ENCODE data around the gene DYTN. TPM values are rescaled to one million over a fixed set of nuclear protein-coding genes. Genes with fewer than 3 reads are reported as not detected.

DYTN gene
- polyA plus RNA-seq, 3 donors, result not detected

- no peak overlapping the region for H3K4me2 ChIP-seq (replicated peaks; ENCODE audit: extremely low read depth, low read length, poor library complexity, severe bottlenecking)
- no peak overlapping the region for H2AFZ ChIP-seq (ENCODE audit: insufficient read depth, low read depth, low read length, poor library complexity, severe bottlenecking)
- no peak for DNase-seq
- no peak overlapping the region for H3K4me3 ChIP-seq (replicated peaks in 1 of 3; ENCODE audit: low read depth in 2 of 3, low read length in 3 of 3)
- no peak overlapping the region for H3K9ac ChIP-seq (ENCODE audit: insufficient read depth, low read length, poor library complexity, severe bottlenecking)
- Mint-ChIP-seq H3K9me3 (no peaks in the 10 kb centered on the region), H3K36me3 (no peaks in the 10 kb centered on the region), H3K27ac (no peak overlapping the region), H3K4me1 (peaks cover 1% of the 10 kb centered on the region), H3K27me3 (ENCODE audit: low read depth in 3 of 3) (no peaks in the 10 kb centered on the region), H3K4me3 (no peak overlapping the region)
- no CpG with 5 or more reads among the region's 2 CpGs for WGBS (ENCODE audit: insufficient coverage)
- H3K36me3 ChIP-seq (replicated peaks in 1 of 2; ENCODE audit: control insufficient read depth in 1 of 2, insufficient read depth in 2 of 2, low read length in 2 of 2), result no peaks in the 10 kb centered on the region
- H3K27ac ChIP-seq (ENCODE audit: low read depth in 1 of 2, low read length in 2 of 2), result no peak overlapping the region
- H3K4me1 ChIP-seq (ENCODE audit: control insufficient read depth in 1 of 2, insufficient read depth in 2 of 2, low read length in 2 of 2), result no peaks in the 10 kb centered on the region
- intact Hi-C loops (cut with micrococcal nuclease), result no loop called here
- no peaks in the 10 kb centered on the region for H3K27me3 ChIP-seq (ENCODE audit: control insufficient read depth in 2 of 2, insufficient read depth in 2 of 2, low read length in 2 of 2)
- H4K20me1 ChIP-seq (ENCODE audit: insufficient read depth, low read length), result no peaks in the 10 kb centered on the region
- no peaks in the 10 kb centered on the region for H3K9me3 ChIP-seq (replicated peaks in 1 of 2; ENCODE audit: control insufficient read depth in 1 of 2, insufficient read depth in 1 of 2, low read length in 2 of 2)
- no peaks in the 10 kb centered on the region for H3K79me2 ChIP-seq (ENCODE audit: insufficient read depth, low read length)
- TF ChIP-seq CTCF (IDR thresholded peaks at IDR 0.05), result no peak
Observed at GRCh38 chr2:206688453-206688852, 29.7 kb downstream of the DYTN start.

- Histone ChIP-seq H4K20me1 (ENCODE audit: insufficient read depth, low read length) (no peaks in the 10 kb centered on the region), H3K4me3 (replicated peaks in 1 of 3; ENCODE audit: low read depth in 2 of 3, low read length in 3 of 3) (no peak overlapping the region), H3K4me1 (ENCODE audit: control insufficient read depth in 1 of 2, insufficient read depth in 2 of 2, low read length in 2 of 2) (no peaks in the 10 kb centered on the region), H2AFZ (ENCODE audit: insufficient read depth, low read depth, low read length, poor library complexity, severe bottlenecking) (no peak overlapping the region), H3K9me3 (replicated peaks in 1 of 2; ENCODE audit: control insufficient read depth in 1 of 2, insufficient read depth in 1 of 2, low read length in 2 of 2) (no peaks in the 10 kb centered on the region), H3K36me3 (replicated peaks in 1 of 2; ENCODE audit: control insufficient read depth in 1 of 2, insufficient read depth in 2 of 2, low read length in 2 of 2) (no peaks in the 10 kb centered on the region), H3K27me3 (ENCODE audit: control insufficient read depth in 2 of 2, insufficient read depth in 2 of 2, low read length in 2 of 2) (no peaks in the 10 kb centered on the region), H3K9ac (ENCODE audit: insufficient read depth, low read length, poor library complexity, severe bottlenecking) (no peak overlapping the region), H3K4me2 (replicated peaks; ENCODE audit: extremely low read depth, low read length, poor library complexity, severe bottlenecking) (no peak overlapping the region), H3K79me2 (ENCODE audit: insufficient read depth, low read length) (no peaks in the 10 kb centered on the region), H3K27ac (ENCODE audit: low read depth in 1 of 2, low read length in 2 of 2) (no peak overlapping the region)
- no peak for DNase-seq
- TF ChIP-seq CTCF (IDR thresholded peaks at IDR 0.05), result no peak
- H3K27me3 Mint-ChIP-seq (ENCODE audit: low read depth in 3 of 3), result no peaks in the 10 kb centered on the region
- H3K36me3 Mint-ChIP-seq, result no peaks in the 10 kb centered on the region
- H3K27ac Mint-ChIP-seq, result no peak overlapping the region
- no peak overlapping the region for H3K4me3 Mint-ChIP-seq
- WGBS (ENCODE audit: insufficient coverage), result 100% methylated on average over 3 of the region's 4 CpGs
- peaks cover 0 to 1% (median 0%) of the 10 kb centered on the region in 7 donors for H3K9me3 Mint-ChIP-seq
- intact Hi-C loops (cut with micrococcal nuclease), result no loop called here
- no peaks in the 10 kb centered on the region for H3K4me1 Mint-ChIP-seq
Observed at GRCh38 chr2:206683546-206683945, 34.6 kb downstream of the DYTN start.
